ENCODE measurements around the gene EEF1E1.

The EEF1E1 gene

DNA sequence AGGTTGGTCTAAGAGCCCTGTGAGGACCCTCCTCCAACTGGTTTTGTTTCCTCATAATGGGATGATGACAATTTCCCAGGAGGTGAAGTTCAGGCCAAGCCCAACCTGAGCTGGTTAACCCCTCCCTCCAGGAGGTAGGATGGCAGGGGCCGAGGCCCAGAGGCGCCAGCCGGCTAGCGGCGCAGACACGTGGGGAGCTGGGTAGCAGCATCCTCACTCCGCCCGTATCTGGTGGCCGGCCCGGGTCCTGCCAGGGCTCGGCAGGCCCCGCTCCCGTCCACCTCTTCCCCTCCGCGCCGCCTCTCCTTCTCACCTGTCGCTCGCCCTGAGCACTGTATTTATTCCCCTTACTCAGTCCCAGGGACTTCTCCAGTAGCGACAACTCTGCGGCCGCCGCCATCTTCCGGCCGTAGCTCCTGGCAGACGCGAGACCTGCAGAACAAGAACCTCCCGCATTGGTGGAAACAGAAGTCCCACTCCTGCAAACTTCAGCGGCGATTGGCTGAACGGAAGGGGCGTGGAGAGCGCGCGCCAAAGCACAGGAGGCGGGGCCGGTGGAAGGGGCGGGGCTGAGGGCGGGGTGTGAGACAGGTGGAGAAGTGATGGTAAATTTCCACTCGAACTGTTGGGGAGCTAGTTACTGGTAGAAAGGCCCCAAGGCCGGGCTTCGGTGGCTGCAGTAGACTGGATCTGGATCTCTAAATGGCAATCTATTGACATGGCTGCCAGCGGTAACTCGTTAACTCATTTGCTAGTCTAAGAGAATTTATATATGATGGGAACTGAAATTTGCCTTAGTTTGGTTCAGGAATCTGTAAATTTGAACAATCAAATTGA is at the start of gene EEF1E1:
EEF1E1 (minus strand) TSS at position 427 of the 837 bp plus-strand sequence; CDS start at position 400, 27 bp downstream.
- H3K4me3 ChIP-seq (ENCODE audit: low read depth, low read length) = peak within 1 kb of the TSS; percentile 74

GRCh38 chr6:8149350-8149749 is 47.0 kb upstream of the EEF1E1 start:
- no peak overlapping the region for H3K4me3 ChIP-seq (ENCODE audit: low read depth, low read length)

GRCh38 chr6:8143945-8144344 is 41.6 kb upstream of the EEF1E1 start:
- no peak overlapping the region for H3K4me3 ChIP-seq (ENCODE audit: low read depth, low read length)

DNA sequence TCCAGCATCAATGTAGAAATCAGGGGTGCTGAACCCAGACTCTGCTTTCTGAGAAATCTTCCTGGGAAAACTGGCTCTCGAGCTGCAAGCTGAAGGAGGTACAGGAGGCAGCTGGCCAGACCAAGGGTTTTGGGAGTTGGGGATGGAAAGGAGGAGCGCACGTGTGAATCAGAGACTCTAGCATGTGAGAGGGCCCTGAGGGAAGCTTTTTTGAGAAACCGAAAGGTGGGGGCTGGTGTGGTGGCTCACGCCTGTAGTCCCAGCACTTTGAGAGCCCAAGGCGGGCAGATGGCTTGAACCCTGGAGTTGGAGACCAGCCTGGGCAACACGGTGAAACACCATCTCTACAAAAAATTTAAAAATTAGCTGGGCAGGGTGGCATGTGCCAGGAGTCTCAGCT is 37.1 kb upstream of the EEF1E1 start:
- no peak overlapping the region for H3K4me3 ChIP-seq (ENCODE audit: low read depth, low read length)

- H3K4me3 ChIP-seq (ENCODE audit: low read depth, low read length) = no peak overlapping the region
Observed at GRCh38 chr6:8137529-8137939, 35.2 kb upstream of the EEF1E1 start.

- H3K4me3 ChIP-seq (ENCODE audit: low read depth, low read length) = no peak overlapping the region
Observed at GRCh38 chr6:8135276-8135675, 32.9 kb upstream of the EEF1E1 start.

DNA sequence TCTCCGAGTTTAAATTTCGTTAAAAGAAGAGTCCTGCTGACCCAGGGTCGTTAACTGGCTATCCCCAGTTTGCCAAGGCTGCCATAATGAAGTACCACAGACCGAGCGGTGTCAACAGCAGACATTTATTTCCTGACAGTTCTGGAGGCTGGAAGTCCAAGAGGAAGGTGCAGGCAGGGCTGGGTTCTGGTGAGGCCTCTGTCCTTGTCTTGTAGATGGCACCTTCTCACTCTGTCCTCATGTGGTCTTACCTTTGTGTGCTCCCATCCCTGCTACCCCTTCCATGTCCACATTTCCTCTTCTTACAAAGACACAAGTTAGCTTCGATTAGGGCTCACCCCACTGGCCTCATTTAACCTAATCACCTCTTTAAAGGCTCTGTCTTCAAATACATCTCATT is 29.8 kb upstream of the EEF1E1 start:
- H3K4me3 ChIP-seq (ENCODE audit: low read depth, low read length) = no peak overlapping the region

DNA sequence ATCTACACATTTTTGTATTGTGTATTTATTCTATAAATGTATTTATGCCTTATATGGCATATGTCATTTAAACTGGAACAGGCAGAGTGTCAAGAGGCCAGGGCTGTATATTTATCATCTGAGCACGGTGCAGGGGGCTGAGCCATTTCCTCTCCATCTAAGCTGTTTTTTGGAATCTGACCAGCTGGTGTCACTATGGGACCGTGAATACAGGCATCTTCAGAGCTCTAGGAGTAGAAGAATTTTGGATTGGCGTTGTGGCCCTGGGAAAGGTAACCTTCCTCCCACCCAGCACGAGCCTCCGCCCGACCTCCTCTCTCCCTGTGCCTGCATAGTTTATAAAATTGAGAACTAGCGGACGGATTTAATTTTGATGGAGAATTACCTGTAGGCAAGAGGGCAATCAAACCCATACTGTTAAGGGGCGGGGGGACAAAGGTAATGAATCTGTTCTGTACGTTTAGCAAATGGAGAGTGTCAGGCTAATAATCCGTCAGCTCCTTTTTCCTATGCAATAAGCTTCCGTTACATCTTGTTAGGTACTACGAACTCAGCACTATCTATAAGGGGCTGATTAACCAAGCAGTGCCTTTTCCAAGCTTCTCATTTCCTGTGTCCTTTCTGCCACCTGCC is 29.0 kb upstream of the EEF1E1 start:
- no peak overlapping the region for H3K4me3 ChIP-seq (ENCODE audit: low read depth, low read length)

- H3K4me3 ChIP-seq (ENCODE audit: low read depth, low read length) = no peak overlapping the region
Observed at GRCh38 chr6:8130399-8130798, 28.1 kb upstream of the EEF1E1 start.

DNA sequence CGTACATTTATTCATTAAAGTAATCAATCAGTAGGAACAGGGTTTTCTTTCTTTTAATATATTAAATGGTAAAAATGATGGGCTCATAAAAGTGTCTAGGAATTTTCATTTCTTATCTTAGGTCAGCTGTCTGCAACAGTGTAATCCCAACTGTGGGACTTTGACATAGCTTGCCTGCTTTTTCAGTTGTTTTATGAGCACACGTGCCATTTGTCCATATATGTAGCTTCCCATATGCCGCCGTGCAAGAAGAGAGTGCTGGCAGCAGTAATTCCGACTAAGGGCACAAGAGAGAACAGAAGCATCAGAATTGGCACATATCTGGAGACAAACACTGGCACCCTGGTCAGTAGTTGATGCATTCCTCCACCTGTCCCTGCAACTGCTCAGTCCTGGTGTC is 20.9 kb upstream of the EEF1E1 start:
- no peak overlapping the region for H3K4me3 ChIP-seq (ENCODE audit: low read depth, low read length)

DNA sequence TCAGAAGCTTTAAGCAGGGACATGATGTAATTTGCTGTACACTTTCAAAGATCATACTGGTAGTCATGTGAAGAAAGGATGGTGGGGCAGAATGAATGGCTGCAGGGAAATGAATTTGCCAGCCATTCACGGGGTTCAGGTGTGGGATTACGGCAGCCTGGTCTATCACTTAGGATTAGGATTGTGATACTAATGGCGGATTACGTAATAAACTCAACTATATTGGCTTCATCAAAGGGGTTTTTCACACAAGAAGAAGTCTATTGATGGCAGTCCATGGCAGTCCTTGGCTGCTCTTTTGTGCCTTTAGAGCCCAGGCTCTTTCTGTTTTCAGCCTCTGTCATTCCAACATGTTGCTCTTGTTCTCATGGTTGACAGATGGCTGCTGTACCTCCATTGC is 12.6 kb upstream of the EEF1E1 start:
- no peak overlapping the region for H3K4me3 ChIP-seq (ENCODE audit: low read depth, low read length)

GRCh38 chr6:8113131-8113654 is 10.8 kb upstream of the EEF1E1 start:
- H3K4me3 ChIP-seq (ENCODE audit: low read depth, low read length) = no peak overlapping the region

DNA sequence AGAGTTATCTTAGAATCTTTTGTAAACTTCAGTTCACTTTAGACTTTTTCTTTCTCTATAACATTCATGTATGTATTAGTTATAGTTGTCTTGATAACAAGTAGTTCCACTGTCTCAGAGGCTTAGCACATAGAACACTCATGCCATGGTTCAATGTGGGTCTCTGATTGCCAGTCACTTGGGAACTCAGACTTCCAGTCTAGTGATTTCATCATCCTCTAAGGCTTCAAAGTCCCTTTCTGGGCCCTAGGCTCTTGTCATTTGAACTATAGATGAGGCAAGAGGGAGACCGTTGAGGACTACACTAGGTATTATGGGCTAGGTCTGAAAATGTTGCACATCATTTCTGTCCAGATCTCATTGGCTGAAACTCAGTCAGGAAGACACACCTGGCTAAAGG is 8.4 kb upstream of the EEF1E1 start:
- no peak overlapping the region for H3K4me3 ChIP-seq (ENCODE audit: low read depth, low read length)

DNA sequence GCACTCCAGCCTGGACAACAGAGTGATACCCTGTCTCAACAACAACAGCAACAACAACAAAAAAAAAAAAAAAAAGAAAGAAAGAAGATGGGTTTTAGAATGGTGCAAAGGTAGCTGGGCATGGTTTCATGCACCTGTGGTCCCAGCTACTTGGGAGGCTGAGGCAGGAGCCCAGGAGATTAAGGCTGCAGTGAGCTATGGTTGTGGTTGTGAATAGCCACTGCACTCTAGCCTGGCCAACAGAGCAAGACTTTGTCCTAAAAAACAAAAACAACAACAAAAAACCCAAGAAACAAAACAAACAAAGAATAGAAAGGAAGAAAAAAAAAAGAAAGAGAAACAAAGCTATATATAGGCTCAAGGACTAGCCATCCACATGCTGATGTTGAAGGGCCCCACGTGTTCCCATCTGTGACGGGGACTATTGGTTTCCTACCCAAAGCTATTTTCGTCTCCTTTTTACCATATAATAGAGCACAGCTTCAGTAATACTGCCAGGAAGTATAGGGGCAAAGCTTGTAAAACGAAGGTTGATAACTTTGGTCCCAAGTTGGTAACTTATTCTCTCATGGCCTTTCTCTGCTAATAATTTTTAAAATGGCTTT is 7.9 kb upstream of the EEF1E1 start:
- no peak overlapping the region for H3K4me3 ChIP-seq (ENCODE audit: low read depth, low read length)

DNA sequence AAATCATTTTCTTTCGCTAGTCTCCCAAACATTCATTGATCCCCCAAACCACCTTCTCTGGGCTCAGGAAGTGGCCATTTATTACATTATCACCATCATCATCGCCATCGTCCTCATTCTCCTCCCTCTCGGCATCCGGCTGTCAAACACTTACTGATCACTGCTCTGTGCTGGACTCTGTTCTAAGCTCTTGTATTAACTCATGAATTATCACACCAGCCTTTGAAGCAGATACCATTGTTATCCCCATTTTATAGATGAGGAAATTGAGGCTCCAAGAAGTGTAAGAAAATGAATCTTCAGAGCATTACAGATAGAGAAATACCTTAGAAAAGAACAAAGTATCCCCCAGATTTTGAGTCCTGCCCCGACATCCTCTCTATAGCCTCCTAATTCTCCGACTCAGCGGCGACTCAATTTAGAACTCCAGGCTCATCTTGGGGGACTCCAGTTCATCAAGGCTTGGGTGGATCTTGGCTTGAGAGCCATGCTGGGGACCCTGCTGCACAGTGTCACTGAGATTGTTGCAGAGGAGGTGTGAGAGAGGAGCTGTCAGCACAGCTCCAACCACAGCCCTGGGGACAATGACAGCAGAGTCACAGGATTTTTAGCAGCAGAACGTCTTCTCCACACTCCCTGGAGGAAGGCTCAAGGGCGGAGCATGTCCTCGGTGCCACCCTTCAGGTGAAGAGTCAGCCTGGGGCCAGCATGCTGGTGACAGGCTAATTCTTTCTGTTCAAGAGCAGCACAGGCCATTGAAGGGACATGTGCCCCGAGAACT is 6.6 kb upstream of the EEF1E1 start:
- H3K4me3 ChIP-seq (ENCODE audit: low read depth, low read length) = no peak overlapping the region

GRCh38 chr6:8108031-8108660 is 5.8 kb upstream of the EEF1E1 start:
- H3K4me3 ChIP-seq (ENCODE audit: low read depth, low read length) = no peak overlapping the region

GRCh38 chr6:8105791-8106190 is 3.4 kb upstream of the EEF1E1 start:
- H3K4me3 ChIP-seq (ENCODE audit: low read depth, low read length) = no peak overlapping the region

- no peak overlapping the region for H3K4me3 ChIP-seq (ENCODE audit: low read depth, low read length)
Observed at GRCh38 chr6:8103726-8104125, 1.4 kb upstream of the EEF1E1 start.

- H3K4me3 ChIP-seq (ENCODE audit: low read depth, low read length) = no peak overlapping the region
Observed at GRCh38 chr6:8100159-8100854, 2.0 kb downstream of the EEF1E1 start.

- no peak overlapping the region for H3K4me3 ChIP-seq (ENCODE audit: low read depth, low read length)
Observed at GRCh38 chr6:8090650-8091049, 11.7 kb downstream of the EEF1E1 start.
